Measurements from ENCODE around the gene CREBRF. TPM values are rescaled to one million over a fixed set of nuclear protein-coding genes. Genes with fewer than 3 reads are reported as not detected.

The CREBRF gene
- total and polyA plus RNA-seq, 2 experiments from 2014 or later, result 2.0 to 3.5 TPM

DNA sequence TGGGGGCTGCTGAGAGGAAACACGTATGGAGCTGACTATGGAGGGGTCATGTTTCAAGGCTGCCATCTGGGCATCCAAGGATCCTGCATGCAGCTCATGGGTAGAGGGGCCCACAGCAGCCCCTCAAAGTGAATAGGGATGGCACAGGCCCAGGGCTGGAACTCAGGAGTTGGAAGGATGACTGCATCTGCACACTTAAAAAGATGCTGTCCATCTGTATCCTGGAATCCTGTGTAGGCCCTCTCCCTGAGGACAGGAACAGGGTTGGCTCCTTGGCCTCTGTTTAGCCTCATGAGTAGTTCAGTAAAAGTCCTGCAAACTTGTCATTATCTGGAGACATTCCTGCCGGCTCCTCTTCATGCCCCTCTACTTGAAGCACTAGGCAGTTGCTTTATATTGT, 92.2 kb downstream of the CREBRF start (continued):
- TF ChIP-seq, protein P1, sequence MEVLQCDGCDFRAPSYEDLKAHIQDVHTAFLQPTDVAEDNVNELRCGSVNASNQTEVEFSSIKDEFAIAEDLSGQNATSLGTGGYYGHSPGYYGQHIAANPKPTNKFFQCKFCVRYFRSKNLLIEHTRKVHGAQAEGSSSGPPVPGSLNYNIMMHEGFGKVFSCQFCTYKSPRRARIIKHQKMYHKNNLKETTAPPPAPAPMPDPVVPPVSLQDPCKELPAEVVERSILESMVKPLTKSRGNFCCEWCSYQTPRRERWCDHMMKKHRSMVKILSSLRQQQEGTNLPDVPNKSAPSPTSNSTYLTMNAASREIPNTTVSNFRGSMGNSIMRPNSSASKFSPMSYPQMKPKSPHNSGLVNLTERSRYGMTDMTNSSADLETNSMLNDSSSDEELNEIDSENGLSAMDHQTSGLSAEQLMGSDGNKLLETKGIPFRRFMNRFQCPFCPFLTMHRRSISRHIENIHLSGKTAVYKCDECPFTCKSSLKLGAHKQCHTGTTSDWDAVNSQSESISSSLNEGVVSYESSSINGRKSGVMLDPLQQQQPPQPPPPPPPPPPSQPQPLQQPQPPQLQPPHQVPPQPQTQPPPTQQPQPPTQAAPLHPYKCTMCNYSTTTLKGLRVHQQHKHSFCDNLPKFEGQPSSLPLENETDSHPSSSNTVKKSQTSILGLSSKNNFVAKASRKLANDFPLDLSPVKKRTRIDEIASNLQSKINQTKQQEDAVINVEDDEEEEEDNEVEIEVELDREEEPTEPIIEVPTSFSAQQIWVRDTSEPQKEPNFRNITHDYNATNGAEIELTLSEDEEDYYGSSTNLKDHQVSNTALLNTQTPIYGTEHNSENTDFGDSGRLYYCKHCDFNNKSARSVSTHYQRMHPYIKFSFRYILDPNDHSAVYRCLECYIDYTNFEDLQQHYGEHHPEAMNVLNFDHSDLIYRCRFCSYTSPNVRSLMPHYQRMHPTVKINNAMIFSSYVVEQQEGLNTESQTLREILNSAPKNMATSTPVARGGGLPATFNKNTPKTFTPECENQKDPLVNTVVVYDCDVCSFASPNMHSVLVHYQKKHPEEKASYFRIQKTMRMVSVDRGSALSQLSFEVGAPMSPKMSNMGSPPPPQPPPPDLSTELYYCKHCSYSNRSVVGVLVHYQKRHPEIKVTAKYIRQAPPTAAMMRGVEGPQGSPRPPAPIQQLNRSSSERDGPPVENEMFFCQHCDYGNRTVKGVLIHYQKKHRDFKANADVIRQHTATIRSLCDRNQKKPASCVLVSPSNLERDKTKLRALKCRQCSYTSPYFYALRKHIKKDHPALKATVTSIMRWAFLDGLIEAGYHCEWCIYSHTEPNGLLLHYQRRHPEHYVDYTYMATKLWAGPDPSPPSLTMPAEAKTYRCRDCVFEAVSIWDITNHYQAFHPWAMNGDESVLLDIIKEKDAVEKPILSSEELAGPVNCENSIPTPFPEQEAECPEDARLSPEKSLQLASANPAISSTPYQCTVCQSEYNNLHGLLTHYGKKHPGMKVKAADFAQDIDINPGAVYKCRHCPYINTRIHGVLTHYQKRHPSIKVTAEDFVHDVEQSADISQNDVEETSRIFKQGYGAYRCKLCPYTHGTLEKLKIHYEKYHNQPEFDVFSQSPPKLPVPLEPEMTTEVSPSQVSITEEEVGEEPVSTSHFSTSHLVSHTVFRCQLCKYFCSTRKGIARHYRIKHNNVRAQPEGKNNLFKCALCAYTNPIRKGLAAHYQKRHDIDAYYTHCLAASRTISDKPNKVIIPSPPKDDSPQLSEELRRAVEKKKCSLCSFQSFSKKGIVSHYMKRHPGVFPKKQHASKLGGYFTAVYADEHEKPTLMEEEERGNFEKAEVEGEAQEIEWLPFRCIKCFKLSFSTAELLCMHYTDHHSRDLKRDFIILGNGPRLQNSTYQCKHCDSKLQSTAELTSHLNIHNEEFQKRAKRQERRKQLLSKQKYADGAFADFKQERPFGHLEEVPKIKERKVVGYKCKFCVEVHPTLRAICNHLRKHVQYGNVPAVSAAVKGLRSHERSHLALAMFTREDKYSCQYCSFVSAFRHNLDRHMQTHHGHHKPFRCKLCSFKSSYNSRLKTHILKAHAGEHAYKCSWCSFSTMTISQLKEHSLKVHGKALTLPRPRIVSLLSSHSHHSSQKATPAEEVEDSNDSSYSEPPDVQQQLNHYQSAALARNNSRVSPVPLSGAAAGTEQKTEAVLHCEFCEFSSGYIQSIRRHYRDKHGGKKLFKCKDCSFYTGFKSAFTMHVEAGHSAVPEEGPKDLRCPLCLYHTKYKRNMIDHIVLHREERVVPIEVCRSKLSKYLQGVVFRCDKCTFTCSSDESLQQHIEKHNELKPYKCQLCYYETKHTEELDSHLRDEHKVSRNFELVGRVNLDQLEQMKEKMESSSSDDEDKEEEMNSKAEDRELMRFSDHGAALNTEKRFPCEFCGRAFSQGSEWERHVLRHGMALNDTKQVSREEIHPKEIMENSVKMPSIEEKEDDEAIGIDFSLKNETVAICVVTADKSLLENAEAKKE (CRISPR knock-in tag; IDR thresholded peaks at IDR 0.05), result no peak
- TF ChIP-seq, protein P2, sequence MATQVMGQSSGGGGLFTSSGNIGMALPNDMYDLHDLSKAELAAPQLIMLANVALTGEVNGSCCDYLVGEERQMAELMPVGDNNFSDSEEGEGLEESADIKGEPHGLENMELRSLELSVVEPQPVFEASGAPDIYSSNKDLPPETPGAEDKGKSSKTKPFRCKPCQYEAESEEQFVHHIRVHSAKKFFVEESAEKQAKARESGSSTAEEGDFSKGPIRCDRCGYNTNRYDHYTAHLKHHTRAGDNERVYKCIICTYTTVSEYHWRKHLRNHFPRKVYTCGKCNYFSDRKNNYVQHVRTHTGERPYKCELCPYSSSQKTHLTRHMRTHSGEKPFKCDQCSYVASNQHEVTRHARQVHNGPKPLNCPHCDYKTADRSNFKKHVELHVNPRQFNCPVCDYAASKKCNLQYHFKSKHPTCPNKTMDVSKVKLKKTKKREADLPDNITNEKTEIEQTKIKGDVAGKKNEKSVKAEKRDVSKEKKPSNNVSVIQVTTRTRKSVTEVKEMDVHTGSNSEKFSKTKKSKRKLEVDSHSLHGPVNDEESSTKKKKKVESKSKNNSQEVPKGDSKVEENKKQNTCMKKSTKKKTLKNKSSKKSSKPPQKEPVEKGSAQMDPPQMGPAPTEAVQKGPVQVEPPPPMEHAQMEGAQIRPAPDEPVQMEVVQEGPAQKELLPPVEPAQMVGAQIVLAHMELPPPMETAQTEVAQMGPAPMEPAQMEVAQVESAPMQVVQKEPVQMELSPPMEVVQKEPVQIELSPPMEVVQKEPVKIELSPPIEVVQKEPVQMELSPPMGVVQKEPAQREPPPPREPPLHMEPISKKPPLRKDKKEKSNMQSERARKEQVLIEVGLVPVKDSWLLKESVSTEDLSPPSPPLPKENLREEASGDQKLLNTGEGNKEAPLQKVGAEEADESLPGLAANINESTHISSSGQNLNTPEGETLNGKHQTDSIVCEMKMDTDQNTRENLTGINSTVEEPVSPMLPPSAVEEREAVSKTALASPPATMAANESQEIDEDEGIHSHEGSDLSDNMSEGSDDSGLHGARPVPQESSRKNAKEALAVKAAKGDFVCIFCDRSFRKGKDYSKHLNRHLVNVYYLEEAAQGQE (IDR thresholded peaks at IDR 0.05; ENCODE audit: unreplicated experiment), result no peak
- no peak for TF ChIP-seq STAT1 (IDR thresholded peaks at IDR 0.05; ENCODE audit: unreplicated experiment)
- no peak for TF ChIP-seq CREB1 (CRISPR knock-in tag; IDR thresholded peaks at IDR 0.05; ENCODE audit: low read depth)
- no peak for TF ChIP-seq NANOG (IDR thresholded peaks at IDR 0.05; ENCODE audit: borderline replicate concordance)
- no peak for TF ChIP-seq EZH2phosphoT487 (IDR thresholded peaks at IDR 0.05; ENCODE audit: unreplicated experiment)
- TF ChIP-seq EZH2 (IDR thresholded peaks at IDR 0.05; ENCODE audit: low read depth, unreplicated experiment), result no peak
